ENCODE results near the gene SH3BGRL.

- TF ChIP-seq, protein P1, sequence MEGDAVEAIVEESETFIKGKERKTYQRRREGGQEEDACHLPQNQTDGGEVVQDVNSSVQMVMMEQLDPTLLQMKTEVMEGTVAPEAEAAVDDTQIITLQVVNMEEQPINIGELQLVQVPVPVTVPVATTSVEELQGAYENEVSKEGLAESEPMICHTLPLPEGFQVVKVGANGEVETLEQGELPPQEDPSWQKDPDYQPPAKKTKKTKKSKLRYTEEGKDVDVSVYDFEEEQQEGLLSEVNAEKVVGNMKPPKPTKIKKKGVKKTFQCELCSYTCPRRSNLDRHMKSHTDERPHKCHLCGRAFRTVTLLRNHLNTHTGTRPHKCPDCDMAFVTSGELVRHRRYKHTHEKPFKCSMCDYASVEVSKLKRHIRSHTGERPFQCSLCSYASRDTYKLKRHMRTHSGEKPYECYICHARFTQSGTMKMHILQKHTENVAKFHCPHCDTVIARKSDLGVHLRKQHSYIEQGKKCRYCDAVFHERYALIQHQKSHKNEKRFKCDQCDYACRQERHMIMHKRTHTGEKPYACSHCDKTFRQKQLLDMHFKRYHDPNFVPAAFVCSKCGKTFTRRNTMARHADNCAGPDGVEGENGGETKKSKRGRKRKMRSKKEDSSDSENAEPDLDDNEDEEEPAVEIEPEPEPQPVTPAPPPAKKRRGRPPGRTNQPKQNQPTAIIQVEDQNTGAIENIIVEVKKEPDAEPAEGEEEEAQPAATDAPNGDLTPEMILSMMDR (IDR thresholded peaks at IDR 0.05): no peak
- TF ChIP-seq POLR2A (IDR thresholded peaks at IDR 0.05): no peak
These were observed 30.3 kb downstream of the SH3BGRL start for GRCh38 chrX:81232218-81232617.
